ENCODE measurements around the gene SDSL.

SDSL gene

GRCh38 chr12:113422886-113423669 lies 898 bp downstream of the SDSL start:
- no peak for DNase-seq

GRCh38 chr12:113424456-113424855 lies 2.3 kb downstream of the SDSL start:
- no peak for DNase-seq

- DNase-seq: peak; percentile 42
Observed at GRCh38 chr12:113424915-113425823, 3.0 kb downstream of the SDSL start.

GRCh38 chr12:113425960-113426453 lies 3.8 kb downstream of the SDSL start:
- DNase-seq: no peak

- no peak for DNase-seq
Observed at GRCh38 chr12:113427882-113428281, 5.7 kb downstream of the SDSL start.

- no peak for DNase-seq
Observed at GRCh38 chr12:113428482-113428881, 6.3 kb downstream of the SDSL start.

- no peak for DNase-seq
Observed at GRCh38 chr12:113432986-113433385, 10.8 kb downstream of the SDSL start.

GRCh38 chr12:113435367-113435766 lies 13.2 kb downstream of the SDSL start:
- no peak for DNase-seq

- DNase-seq: no peak
Observed at GRCh38 chr12:113436586-113436985, 14.4 kb downstream of the SDSL start.

GRCh38 chr12:113436993-113437728 lies 15.0 kb downstream of the SDSL start:
- no peak for DNase-seq

GRCh38 chr12:113437729-113438100 lies 15.5 kb downstream of the SDSL start:
- no peak for DNase-seq

GRCh38 chr12:113438523-113439300 lies 16.5 kb downstream of the SDSL start:
- DNase-seq: no peak

- no peak for DNase-seq
Observed at GRCh38 chr12:113439301-113439597, 17.1 kb downstream of the SDSL start.

- peak; percentile 51 for DNase-seq
Observed at GRCh38 chr12:113439606-113440030, 17.4 kb downstream of the SDSL start.

- DNase-seq: no peak
Observed at GRCh38 chr12:113440336-113440735, 18.2 kb downstream of the SDSL start.

GRCh38 chr12:113440947-113441782 lies 19.0 kb downstream of the SDSL start:
- DNase-seq: no peak

GRCh38 chr12:113443030-113443539 lies 20.9 kb downstream of the SDSL start:
- DNase-seq: no peak

- no peak for DNase-seq
Observed at GRCh38 chr12:113445544-113446171, 23.5 kb downstream of the SDSL start.

- DNase-seq: no peak
Observed at GRCh38 chr12:113448873-113449272, 26.7 kb downstream of the SDSL start.

- DNase-seq: no peak
Observed at GRCh38 chr12:113449299-113449698, 27.1 kb downstream of the SDSL start.

GRCh38 chr12:113449839-113450238 lies 27.7 kb downstream of the SDSL start:
- DNase-seq: no peak
